K562 (cell line): ENCODE results near the gene ST7. TPM values are rescaled to one million over a fixed set of nuclear protein-coding genes. Genes with fewer than 3 reads are reported as not detected.

Experiments used
- ATAC-seq: fragments of 200-7000 bp; cut with Tn5 transposase; 3 replicates; pipeline ENCODE4 v1.9.1; 2020; ENCODE audit warnings: moderate library complexity
- BruUV-seq: library from RNA; stranded (reverse); fragments of 400-500 nt; replicated peaks from 2 replicates; lab custom pipeline; 2021; lab: Mats Ljungman, UMichigan
- CTCF ChIA-PET: fragments of 300-600 bp; formaldehyde crosslinking; extraction: SDS; loops from one replicate; lab custom pipeline; 2021; ENCODE audit warnings: low intra/inter-chr PET ratio; lab: Yijun Ruan, JAX
- POLR2A ChIA-PET: fragments of 300-600, 350-650 bp; sonication (Branson Sonifier 250); formaldehyde crosslinking; extraction: SDS; loops from one replicate; lab custom pipeline; 2021; ENCODE audit warnings: antibody characterized with exemption, inconsistent platforms; lab: Yijun Ruan, JAX
- DNase-seq, 4 experiments: peaks; one replicate each; pipeline versions ENCODE4 v3.0.0 to v3.0.0-alpha.2; 2011 to 2018; ENCODE audit warnings: low spot score in 3 of 4, mixed read lengths in 3 of 4; ENCODE audit errors: extremely low read depth in 1 of 4
- FAIRE-seq: peaks from 2 replicates; lab custom pipeline; 2011; peaks lifted over from hg19 to GRCh38; lab: Jason Lieb, UNC
- H2AFZ ChIP-seq: 2 replicates; pipeline ENCODE4 v1.6.0; 2011; ENCODE audit warnings: low read depth, low read length, control low read depth, inconsistent platforms
- H3K27ac ChIP-seq: fragments of 200-600 bp; 3 replicates; pipeline ENCODE4 v1.8.0; 2011; ENCODE audit warnings: low read depth, mild to moderate bottlenecking, control low read depth, inconsistent platforms, low read length, moderate library complexity, mixed read lengths; ENCODE audit errors: extremely low read depth
- H3K27me3 ChIP-seq, 2 experiments: fragments of 300-600 bp in 1 of 2; 2 replicates in 1 of 2; 3 replicates in 1 of 2; pipeline versions ENCODE4 v1.6.0 to v1.8.0; 2011; ENCODE audit warnings: inconsistent platforms in 2 of 2, low read length in 2 of 2, mild to moderate bottlenecking in 1 of 2, mixed read lengths in 1 of 2, moderate library complexity in 1 of 2; ENCODE audit not compliant: control insufficient read depth in 2 of 2, insufficient read depth in 2 of 2
- H3K36me3 ChIP-seq: fragments of 300-600 bp; 3 replicates; pipeline ENCODE4 v1.8.0; 2011; ENCODE audit warnings: mild to moderate bottlenecking, low read length, inconsistent platforms; ENCODE audit not compliant: control insufficient read depth, insufficient read depth
- H3K4me1 ChIP-seq, 2 experiments: fragments of 200-600 bp in 1 of 2; replicated peaks in 1 of 2; 2 replicates in 1 of 2; 3 replicates in 1 of 2; pipeline versions ENCODE4 v1.5.1 to v1.8.0; 2011; ENCODE audit warnings: inconsistent platforms in 2 of 2, low read length in 2 of 2, mild to moderate bottlenecking in 1 of 2, mixed read lengths in 1 of 2, moderate library complexity in 1 of 2; ENCODE audit not compliant: control insufficient read depth in 2 of 2, insufficient read depth in 2 of 2
- H3K4me2 ChIP-seq: 2 replicates; pipeline ENCODE4 v1.6.1; 2011; ENCODE audit warnings: low read length, control low read depth, inconsistent platforms, mixed read lengths; ENCODE audit not compliant: insufficient read depth
- H3K4me3 ChIP-seq: fragments of 200-600 bp; sonication (generic), shearing (Covaris generic); 2 replicates; pipeline ENCODE4 v1.5.1; 2016; ENCODE audit warnings: control low read depth, inconsistent platforms
- H3K79me2 ChIP-seq: fragments of 200-600 bp; 3 replicates; pipeline ENCODE4 v1.8.0; 2011; ENCODE audit warnings: low read length, inconsistent platforms; ENCODE audit not compliant: control insufficient read depth, insufficient read depth
- H3K9ac ChIP-seq, 2 experiments: 2 replicates each; pipeline versions ENCODE4 v1.6.0 to v1.6.1; 2011; ENCODE audit warnings: low read depth in 2 of 2, low read length in 2 of 2, control low read depth in 1 of 2, inconsistent platforms in 1 of 2, mild to moderate bottlenecking in 1 of 2, mixed read lengths in 1 of 2; ENCODE audit not compliant: insufficient read depth in 1 of 2
- H3K9me1 ChIP-seq: one replicate; pipeline ENCODE4 v1.6.0; 2011; ENCODE audit warnings: inconsistent platforms, mild to moderate bottlenecking, low read length, moderate library complexity; ENCODE audit not compliant: control insufficient read depth, insufficient read depth
- H3K9me3 ChIP-seq: replicated peaks from 2 replicates; pipeline ENCODE4 v1.5.1; 2011; ENCODE audit warnings: low read depth, low read length, inconsistent platforms; ENCODE audit not compliant: control insufficient read depth, insufficient read depth
- H4K20me1 ChIP-seq: replicated peaks from 2 replicates; pipeline ENCODE4 v1.6.1; 2011; ENCODE audit warnings: low read length, inconsistent platforms, mixed read lengths; ENCODE audit not compliant: control insufficient read depth, insufficient read depth
- CBX1 ChIP-seq: sonication (generic); IDR thresholded peaks from 2 replicates; pipeline ENCODE4 v1.6.1; 2016; ENCODE audit warnings: antibody characterized with exemption, low read depth, mild to moderate bottlenecking
- CBX3 ChIP-seq, 2 experiments: IDR thresholded peaks; 1 replicate in 1 of 2; 2 replicates in 1 of 2; pipeline ENCODE4 v1.6.1; 2012; ENCODE audit warnings: inconsistent platforms in 2 of 2, low read length in 2 of 2, borderline replicate concordance in 1 of 2, control low read depth in 1 of 2
- CCNT2 ChIP-seq: IDR thresholded peaks from 2 replicates; pipeline ENCODE4 v1.6.1; 2011; ENCODE audit warnings: borderline replicate concordance, low read depth, mild to moderate bottlenecking, moderate library complexity, mixed read lengths, low read length; ENCODE audit not compliant: insufficient read length; ENCODE audit errors: extremely low read depth
- DPF2 ChIP-seq: fragments of 450-650 bp; IDR thresholded peaks from 2 replicates; pipeline ENCODE4 v1.6.1; 2016
- ETV5 ChIP-seq: sonication (generic); formaldehyde crosslinking; IDR thresholded peaks from 2 replicates; pipeline ENCODE4 v1.4.0; 2020; ENCODE audit warnings: low read depth, mild to moderate bottlenecking, missing genetic modification reagents
- FOXK1 ChIP-seq: sonication (generic); formaldehyde crosslinking; IDR thresholded peaks from 2 replicates; pipeline ENCODE4 v1.8.0; 2022; ENCODE audit warnings: missing genetic modification reagents, mild to moderate bottlenecking, borderline replicate concordance
- FUS ChIP-seq: fragments of 200-400 bp; formaldehyde crosslinking; optimal IDR thresholded peaks from 2 replicates; pipeline ENCODE3; 2017; ENCODE audit warnings: low read depth, low read length
- ILF3 ChIP-seq: fragments of 450-650 bp; IDR thresholded peaks from 2 replicates; pipeline ENCODE4 v1.6.1; 2018; ENCODE audit warnings: antibody characterized with exemption, mild to moderate bottlenecking, moderate library complexity, borderline replicate concordance
- KLF10 ChIP-seq: fragments of 250-450 bp; sonication (Bioruptor Pico); IDR thresholded peaks from 2 replicates; pipeline ENCODE4 v1.6.1; 2021; ENCODE audit warnings: matching md5 sums
- MTF1 ChIP-seq: fragments of 250-450 bp; sonication (Bioruptor Pico); IDR thresholded peaks from 2 replicates; pipeline ENCODE4 v1.9.0; 2021; ENCODE audit warnings: moderate library complexity, mild to moderate bottlenecking, inconsistent platforms, borderline replicate concordance
- NCOA1 ChIP-seq: fragments of 450-650 bp; IDR thresholded peaks from 2 replicates; pipeline ENCODE4 v1.6.1; 2016; ENCODE audit warnings: low read depth
- NR1H2 ChIP-seq: sonication (generic); formaldehyde crosslinking; IDR thresholded peaks from 2 replicates; pipeline ENCODE4 v1.4.0; 2020; ENCODE audit warnings: mild to moderate bottlenecking, missing genetic modification reagents
- RBM25 ChIP-seq: fragments of 200-400 bp; formaldehyde crosslinking; IDR thresholded peaks from 2 replicates; pipeline ENCODE4 v1.6.1; 2018; ENCODE audit warnings: low read length, low read depth, moderate library complexity; ENCODE audit not compliant: severe bottlenecking
- SIRT6 ChIP-seq: IDR thresholded peaks from one replicate; pipeline ENCODE4 v1.6.1; 2012; ENCODE audit warnings: low read depth, mild to moderate bottlenecking, control low read depth, inconsistent platforms, low read length, moderate library complexity
- SUPT5H ChIP-seq: fragments of 450-650 bp; IDR thresholded peaks from 2 replicates; pipeline ENCODE4 v1.6.1; 2016
- TAF1 ChIP-seq: IDR thresholded peaks from 2 replicates; pipeline ENCODE4 v1.6.1; 2011; ENCODE audit warnings: mild to moderate bottlenecking, low read length, moderate library complexity; ENCODE audit not compliant: insufficient read depth, control insufficient read depth, severe bottlenecking; ENCODE audit errors: extremely low read depth
- TAF15 ChIP-seq: fragments of 200-400 bp; formaldehyde crosslinking; IDR thresholded peaks from 2 replicates; pipeline ENCODE4 v1.6.1; 2017; ENCODE audit warnings: mild to moderate bottlenecking, low read depth, low read length, moderate library complexity
- TCFL5 ChIP-seq: fragments of 250-450 bp; sonication (Bioruptor Pico); conservative IDR thresholded peaks from 2 replicates; pipeline ENCODE4 v1.6.1; 2021; ENCODE audit warnings: mild to moderate bottlenecking, moderate library complexity, matching md5 sums
- ZFX ChIP-seq: sonication (generic); formaldehyde crosslinking; IDR thresholded peaks from 2 replicates; pipeline ENCODE4 v1.8.0; 2022; ENCODE audit warnings: mild to moderate bottlenecking, missing genetic modification reagents, moderate library complexity
- ZNF197 ChIP-seq: fragments of 200-800 bp; sonication (Bioruptor generic); IDR thresholded peaks from 2 replicates; pipeline ENCODE4 v1.6.1; 2016; ENCODE audit warnings: low read depth, missing genetic modification characterization, missing compliant biosample characterization
- ZNF589 ChIP-seq: fragments of 200-800 bp; sonication (Bioruptor generic); IDR thresholded peaks from 2 replicates; pipeline ENCODE4 v1.6.1; 2016; ENCODE audit warnings: low read depth, missing genetic modification characterization, missing compliant biosample characterization
- WGBS: fragments of 100-300 bp; shearing (Covaris generic); methylation state at CpG from one replicate; pipeline ENCODE4 v1.1.6; 2016; ENCODE audit warnings: low coverage, mixed read lengths; ENCODE audit not compliant: insufficient coverage; ENCODE audit errors: missing lambda C conversion rate; 5-methylcytosine and 5-hydroxymethylcytosine counted together
- in situ Hi-C: fragments of 300-500 bp; cut with MboI; formaldehyde crosslinking; loops from 4 replicates; pipeline ENCODE4 v1.15.0; 2018; ENCODE audit warnings: inconsistent platforms, mixed read lengths
- intact Hi-C: fragments of 100-400 bp; cut with micrococcal nuclease; formaldehyde crosslinking; loops from 2 replicates; pipeline ENCODE4 v1.14.2; 2022
- polyA plus RNA-seq, 8 experiments: library from polyadenylated mRNA; depleted of rRNA in 4 of 8; stranded (reverse) in 5 of 8; unstranded in 3 of 8; fragments of >200 nt; fragmentation: Nextera tagmentation in 2 of 8; fragmentation: Illumina TruSeq in 1 of 8; extraction: Ambion mirVana in 2 of 8; extraction: Trizol in 1 of 8; gene quantifications; 2 replicates each; pipeline versions ENCODE4 v1.2.1 to v1.2.3, GENCODE V29; 2011 to 2014; ENCODE audit warnings: inconsistent platforms in 1 of 8, missing spikeins in 1 of 8
- total RNA-seq, 7 experiments: library from RNA; depleted of rRNA in 6 of 7; stranded (reverse); fragments of >200 nt in 6 of 7; fragmentation: Illumina TruSeq in 2 of 7; extraction: Trizol in 2 of 7; gene quantifications; 2 replicates each; pipeline versions ENCODE4 v1.2.1 to v1.2.3, GENCODE V29; 2011 to 2021; ENCODE audit warnings: low replicate concordance in 1 of 7
- TF ChIP-seq, protein P1 (sequence below): fragments of 450-650 bp; conservative IDR thresholded peaks from 2 replicates; pipeline ENCODE4 v1.6.1; 2016; ENCODE audit warnings: missing genetic modification characterization, low read depth, mild to moderate bottlenecking, control low read depth, missing compliant biosample characterization

Gene ST7
- total and polyA plus RNA-seq, 9 of the 15 experiments (the other 6 are each of a cell fraction or from before 2014, with no cell fraction given): 23.9 to 56.3 (median 36.9) TPM

- FAIRE-seq: no peak
- TF ChIP-seq RBM25 (peak; percentile 89), FOXK1 (CRISPR knock-in tag) (no peak), ILF3 (no peak), NCOA1 (no peak), ETV5 (CRISPR knock-in tag) (no peak), CBX1 (no peak), TAF1 (no peak), ZNF197 (CRISPR knock-in tag) (no peak), ZNF589 (no peak), FUS (no peak), TCFL5 (no peak), CCNT2 (no peak), SIRT6 (no peak), ZFX (no peak), CBX3 (IDR thresholded peaks at IDR 0.05; ENCODE audit: borderline replicate concordance in 1 of 2, low read length in 2 of 2) (no peak), TAF15 (no peak), KLF10 (CRISPR knock-in tag) (no peak), MTF1 (CRISPR knock-in tag) (no peak), SUPT5H (no peak), DPF2 (no peak), NR1H2 (no peak)
- TF ChIP-seq, protein P1, sequence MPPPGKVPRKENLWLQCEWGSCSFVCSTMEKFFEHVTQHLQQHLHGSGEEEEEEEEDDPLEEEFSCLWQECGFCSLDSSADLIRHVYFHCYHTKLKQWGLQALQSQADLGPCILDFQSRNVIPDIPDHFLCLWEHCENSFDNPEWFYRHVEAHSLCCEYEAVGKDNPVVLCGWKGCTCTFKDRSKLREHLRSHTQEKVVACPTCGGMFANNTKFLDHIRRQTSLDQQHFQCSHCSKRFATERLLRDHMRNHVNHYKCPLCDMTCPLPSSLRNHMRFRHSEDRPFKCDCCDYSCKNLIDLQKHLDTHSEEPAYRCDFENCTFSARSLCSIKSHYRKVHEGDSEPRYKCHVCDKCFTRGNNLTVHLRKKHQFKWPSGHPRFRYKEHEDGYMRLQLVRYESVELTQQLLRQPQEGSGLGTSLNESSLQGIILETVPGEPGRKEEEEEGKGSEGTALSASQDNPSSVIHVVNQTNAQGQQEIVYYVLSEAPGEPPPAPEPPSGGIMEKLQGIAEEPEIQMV (tag): no peak
Observed at GRCh38 chr7:117032810-117033209, 79.5 kb downstream of the ST7 start.

More at GRCh38 chr7:117032810-117033209, 79.5 kb downstream of the ST7 start:
- intact Hi-C loops (no loop called here), in situ Hi-C loops (no loop called here)
- BruUV-seq: no TSS peak
- Histone ChIP-seq H2AFZ (no peak overlapping the region), H4K20me1 (0 out of 2 replicates have a peak, but pooled peaks cover 4% of the 10 kb centered on the region), H3K36me3 (peaks cover 23% of the 10 kb centered on the region; the same call in 2 of the 3 replicates), H3K9me1 (no peaks in the 10 kb centered on the region), H3K27ac (no peak overlapping the region), H3K9me3 (no peaks in the 10 kb centered on the region), H3K4me1 (peaks cover 0 to 3% of the 10 kb centered on the region in 2 experiments; a peak in 2 of 5 replicates), H3K79me2 (peaks cover 79% of the 10 kb centered on the region), H3K9ac (no peak overlapping the region), H3K4me3 (no peak overlapping the region), H3K4me2 (no peak overlapping the region), H3K27me3 (no peaks in the 10 kb centered on the region)
- POLR2A ChIA-PET: interaction anchor here (1.0 to 2.5 kb wide), 3 partner anchors 10 to 16 kb away, joined by 5 to 10 read pairs (median 6); no protein-coding TSS in a partner anchor
- ATAC-seq (no peak), DNase-seq (no peak)
- CTCF ChIA-PET: no interaction called here
- 12% methylated on average over 1 of the region's 1 CpG for WGBS
